ENCODE measurements around the gene REXO1. TPM values are rescaled to one million over a fixed set of nuclear protein-coding genes. Genes with fewer than 3 reads are reported as not detected.

REXO1 gene
- total and polyA plus RNA-seq, 2 donors (not counting 3 experiments of a cell fraction or from before 2014, with no cell fraction given): 41.1 to 56.9 TPM

DNA sequence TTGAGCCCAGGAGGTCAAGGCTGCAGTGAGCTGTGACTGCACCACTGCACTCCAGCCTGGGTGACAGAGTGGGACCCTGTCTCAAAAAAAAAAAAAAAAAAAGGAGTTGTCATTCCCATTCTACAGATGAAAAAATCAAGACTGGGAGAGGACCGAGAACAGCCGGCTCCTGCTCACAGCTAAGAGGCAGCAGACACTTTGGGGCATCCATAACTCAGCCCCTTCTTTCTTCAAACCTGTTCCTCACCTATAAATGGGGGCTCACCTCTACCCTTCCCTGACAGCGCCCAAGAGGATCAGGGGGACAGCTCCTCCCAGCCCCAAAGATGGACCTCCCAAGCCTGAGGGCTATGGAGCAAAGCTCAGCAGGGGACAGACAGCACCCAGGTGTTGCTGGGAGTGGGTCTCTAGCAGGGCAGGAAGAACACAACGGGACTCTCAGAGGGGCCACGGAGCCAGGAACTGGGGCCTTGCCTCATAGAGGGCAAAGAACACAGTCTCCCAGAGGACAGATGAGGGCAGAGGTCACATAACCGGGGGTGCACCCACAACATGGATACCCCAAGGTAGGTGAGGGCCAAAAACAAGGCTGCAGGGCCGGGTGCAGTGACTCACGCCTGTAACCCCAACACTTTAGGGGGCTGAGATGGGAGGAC lies 18.5 kb upstream of the REXO1 start:
- no peak for DNase-seq (ENCODE audit: low read depth, low spot score)
- Histone ChIP-seq H3K4me2 (ENCODE audit: insufficient read depth, low read length) (no peak overlapping the region), H3K27ac (ENCODE audit: insufficient read depth, low read depth, low read length) (no peak overlapping the region), H3K36me3 (ENCODE audit: control insufficient read depth in 2 of 2, extremely low read depth in 1 of 2, insufficient read depth in 2 of 2, low read length in 2 of 2) (peaks cover 0 to 4% of the 10 kb centered on the region in 2 experiments), H2AFZ (ENCODE audit: low read depth, low read length) (no peak overlapping the region), H4K20me1 (replicated peaks; ENCODE audit: control insufficient read depth, extremely low read depth, insufficient read depth, low read length) (no peaks in the 10 kb centered on the region), H3K79me2 (ENCODE audit: control insufficient read depth, insufficient read depth, low read length) (peaks cover 13% of the 10 kb centered on the region), H3K9me3 (replicated peaks; ENCODE audit: control insufficient read depth, insufficient read depth, low read length) (no peaks in the 10 kb centered on the region), H3K27me3 (ENCODE audit: control insufficient read depth in 2 of 2, insufficient read depth in 2 of 2, low read length in 2 of 2) (no peaks in the 10 kb centered on the region), H3K9ac (replicated peaks; ENCODE audit: extremely low read depth, insufficient read depth, low read length) (no peak overlapping the region), H3K4me3 (replicated peaks in 1 of 3; ENCODE audit: insufficient read depth in 1 of 3, low read depth in 1 of 3, low read length in 3 of 3) (no peak overlapping the region), H3K4me1 (ENCODE audit: control insufficient read depth, extremely low read depth, insufficient read depth, low read length) (peaks cover 3% of the 10 kb centered on the region), H3K9me1 (replicated peaks; ENCODE audit: control insufficient read depth, extremely low read depth, insufficient read depth, low read length) (no peaks in the 10 kb centered on the region)
- CTCF ChIA-PET: interaction anchor here (0.9 to 3.2 kb wide), 4 partner anchors 9 to 21 kb away, joined by 3 to 44 read pairs (median 4); no protein-coding TSS in a partner anchor
- dilution Hi-C loops (cut with MboI; ENCODE audit: extremely low pct_ligation_motif_present, low sequenced_read_pairs): no loop called here
- POLR2A ChIA-PET: no interaction called here
- intact Hi-C loops (cut with micrococcal nuclease): no loop called here
- BruUV-seq (replicated peaks): no TSS peak
- TF ChIP-seq EZH2 (IDR thresholded peaks at IDR 0.05; ENCODE audit: borderline replicate concordance, low read depth, low read length, severe bottlenecking): no peak
- TF ChIP-seq GATA2 (IDR thresholded peaks at IDR 0.05; ENCODE audit: insufficient read depth, insufficient read length, low read depth, low read length): no peak
- TF ChIP-seq, protein P1, sequence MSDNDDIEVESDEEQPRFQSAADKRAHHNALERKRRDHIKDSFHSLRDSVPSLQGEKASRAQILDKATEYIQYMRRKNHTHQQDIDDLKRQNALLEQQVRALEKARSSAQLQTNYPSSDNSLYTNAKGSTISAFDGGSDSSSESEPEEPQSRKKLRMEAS (IDR thresholded peaks at IDR 0.05; ENCODE audit: insufficient read depth, insufficient read length): no peak
- TF ChIP-seq, protein P2, sequence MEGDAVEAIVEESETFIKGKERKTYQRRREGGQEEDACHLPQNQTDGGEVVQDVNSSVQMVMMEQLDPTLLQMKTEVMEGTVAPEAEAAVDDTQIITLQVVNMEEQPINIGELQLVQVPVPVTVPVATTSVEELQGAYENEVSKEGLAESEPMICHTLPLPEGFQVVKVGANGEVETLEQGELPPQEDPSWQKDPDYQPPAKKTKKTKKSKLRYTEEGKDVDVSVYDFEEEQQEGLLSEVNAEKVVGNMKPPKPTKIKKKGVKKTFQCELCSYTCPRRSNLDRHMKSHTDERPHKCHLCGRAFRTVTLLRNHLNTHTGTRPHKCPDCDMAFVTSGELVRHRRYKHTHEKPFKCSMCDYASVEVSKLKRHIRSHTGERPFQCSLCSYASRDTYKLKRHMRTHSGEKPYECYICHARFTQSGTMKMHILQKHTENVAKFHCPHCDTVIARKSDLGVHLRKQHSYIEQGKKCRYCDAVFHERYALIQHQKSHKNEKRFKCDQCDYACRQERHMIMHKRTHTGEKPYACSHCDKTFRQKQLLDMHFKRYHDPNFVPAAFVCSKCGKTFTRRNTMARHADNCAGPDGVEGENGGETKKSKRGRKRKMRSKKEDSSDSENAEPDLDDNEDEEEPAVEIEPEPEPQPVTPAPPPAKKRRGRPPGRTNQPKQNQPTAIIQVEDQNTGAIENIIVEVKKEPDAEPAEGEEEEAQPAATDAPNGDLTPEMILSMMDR (IDR thresholded peaks at IDR 0.05; ENCODE audit: extremely low read depth in 1 of 2, insufficient read depth in 1 of 2, low read depth in 1 of 2, low read length in 2 of 2): no peak
- TF ChIP-seq POLR2A (IDR thresholded peaks at IDR 0.05; ENCODE audit: low read depth, low read length): no peak
- no peak for FAIRE-seq

Measured in endothelial cell of umbilical vein (primary cell).